ENCODE data around the gene MTHFD2L. TPM values are rescaled to one million over a fixed set of nuclear protein-coding genes. Genes with fewer than 3 reads are reported as not detected.

Gene MTHFD2L
- total and polyA plus RNA-seq, 10 of the 15 experiments (the other 5 are each of a cell fraction or from before 2014, with no cell fraction given): 4.8 to 25.4 (median 14.4) TPM

DNA sequence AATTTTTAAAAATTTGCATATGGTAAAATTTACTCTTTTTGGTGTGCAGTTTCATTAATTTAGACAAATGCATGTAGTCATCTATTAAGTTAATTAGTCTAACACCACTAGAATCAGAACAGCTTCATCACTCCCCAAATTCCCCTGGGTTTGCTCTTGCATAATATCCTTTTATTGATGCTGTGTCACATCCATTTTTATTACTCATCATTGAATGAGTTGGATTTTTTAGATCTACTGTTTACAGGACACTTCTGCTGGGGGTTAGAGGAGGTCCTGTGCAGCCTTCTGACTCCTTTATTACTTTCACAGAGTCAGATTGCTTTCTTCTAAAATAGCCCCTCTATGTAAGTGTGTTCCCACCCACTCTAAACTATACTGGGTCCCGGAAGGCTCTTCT, 65.9 kb downstream of the MTHFD2L start:
- intact Hi-C loops (cut with micrococcal nuclease; ENCODE audit: unreplicated experiment): no loop called here
- no peak for TF ChIP-seq SUPT20H (IDR thresholded peaks at IDR 0.05; ENCODE audit: borderline replicate concordance, control insufficient read depth, low read depth, low read length)
- TF ChIP-seq, protein P1, sequence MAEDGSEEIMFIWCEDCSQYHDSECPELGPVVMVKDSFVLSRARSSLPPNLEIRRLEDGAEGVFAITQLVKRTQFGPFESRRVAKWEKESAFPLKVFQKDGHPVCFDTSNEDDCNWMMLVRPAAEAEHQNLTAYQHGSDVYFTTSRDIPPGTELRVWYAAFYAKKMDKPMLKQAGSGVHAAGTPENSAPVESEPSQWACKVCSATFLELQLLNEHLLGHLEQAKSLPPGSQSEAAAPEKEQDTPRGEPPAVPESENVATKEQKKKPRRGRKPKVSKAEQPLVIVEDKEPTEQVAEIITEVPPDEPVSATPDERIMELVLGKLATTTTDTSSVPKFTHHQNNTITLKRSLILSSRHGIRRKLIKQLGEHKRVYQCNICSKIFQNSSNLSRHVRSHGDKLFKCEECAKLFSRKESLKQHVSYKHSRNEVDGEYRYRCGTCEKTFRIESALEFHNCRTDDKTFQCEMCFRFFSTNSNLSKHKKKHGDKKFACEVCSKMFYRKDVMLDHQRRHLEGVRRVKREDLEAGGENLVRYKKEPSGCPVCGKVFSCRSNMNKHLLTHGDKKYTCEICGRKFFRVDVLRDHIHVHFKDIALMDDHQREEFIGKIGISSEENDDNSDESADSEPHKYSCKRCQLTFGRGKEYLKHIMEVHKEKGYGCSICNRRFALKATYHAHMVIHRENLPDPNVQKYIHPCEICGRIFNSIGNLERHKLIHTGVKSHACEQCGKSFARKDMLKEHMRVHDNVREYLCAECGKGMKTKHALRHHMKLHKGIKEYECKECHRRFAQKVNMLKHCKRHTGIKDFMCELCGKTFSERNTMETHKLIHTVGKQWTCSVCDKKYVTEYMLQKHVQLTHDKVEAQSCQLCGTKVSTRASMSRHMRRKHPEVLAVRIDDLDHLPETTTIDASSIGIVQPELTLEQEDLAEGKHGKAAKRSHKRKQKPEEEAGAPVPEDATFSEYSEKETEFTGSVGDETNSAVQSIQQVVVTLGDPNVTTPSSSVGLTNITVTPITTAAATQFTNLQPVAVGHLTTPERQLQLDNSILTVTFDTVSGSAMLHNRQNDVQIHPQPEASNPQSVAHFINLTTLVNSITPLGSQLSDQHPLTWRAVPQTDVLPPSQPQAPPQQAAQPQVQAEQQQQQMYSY (CRISPR knock-in tag; IDR thresholded peaks at IDR 0.05): no peak
- TF ChIP-seq SREBF1 (IDR thresholded peaks at IDR 0.05; ENCODE audit: low read length): no peak
- TF ChIP-seq, protein P2, sequence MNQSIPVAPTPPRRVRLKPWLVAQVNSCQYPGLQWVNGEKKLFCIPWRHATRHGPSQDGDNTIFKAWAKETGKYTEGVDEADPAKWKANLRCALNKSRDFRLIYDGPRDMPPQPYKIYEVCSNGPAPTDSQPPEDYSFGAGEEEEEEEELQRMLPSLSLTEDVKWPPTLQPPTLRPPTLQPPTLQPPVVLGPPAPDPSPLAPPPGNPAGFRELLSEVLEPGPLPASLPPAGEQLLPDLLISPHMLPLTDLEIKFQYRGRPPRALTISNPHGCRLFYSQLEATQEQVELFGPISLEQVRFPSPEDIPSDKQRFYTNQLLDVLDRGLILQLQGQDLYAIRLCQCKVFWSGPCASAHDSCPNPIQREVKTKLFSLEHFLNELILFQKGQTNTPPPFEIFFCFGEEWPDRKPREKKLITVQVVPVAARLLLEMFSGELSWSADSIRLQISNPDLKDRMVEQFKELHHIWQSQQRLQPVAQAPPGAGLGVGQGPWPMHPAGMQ (IDR thresholded peaks at IDR 0.05; ENCODE audit: borderline replicate concordance): no peak
- TF ChIP-seq BHLHE40 (IDR thresholded peaks at IDR 0.05; ENCODE audit: borderline replicate concordance in 1 of 2, low read depth in 2 of 2, low read length in 1 of 2): no peak
- ChIA-PET SMC1A (ENCODE audit: uncharacterized antibody, unreplicated experiment) (no interaction called here), POLR2A (no interaction called here), CTCF (interaction anchor here (1.5 to 3.8 kb wide), 2 partner anchors 25 to 35 kb away, joined by 5 to 19 read pairs; no protein-coding TSS in a partner anchor), RAD21 (ENCODE audit: unreplicated experiment) (no interaction called here)
- no peak overlapping the region for H3K27ac ChIP-seq (ENCODE audit: control insufficient read depth, insufficient read depth)
- WGBS (ENCODE audit: insufficient coverage, insufficient replicate concordance, low lambda C conversion rate, missing lambda C conversion rate): 100% methylated on average over 1 of the region's 1 CpG
- no peak overlapping the region for H3K9ac ChIP-seq (ENCODE audit: control insufficient read depth, insufficient read depth, low read length)
- no peak overlapping the region for H3K4me2 ChIP-seq (ENCODE audit: control insufficient read depth, insufficient read depth)
- H3K79me2 ChIP-seq (ENCODE audit: control insufficient read depth, insufficient read depth, low read length): no peaks in the 10 kb centered on the region
- H3K4me3 ChIP-seq: no peak overlapping the region
- H2AFZ ChIP-seq (ENCODE audit: control insufficient read depth, low read depth, low read length): no peak overlapping the region
- no peaks in the 10 kb centered on the region for H3K4me1 ChIP-seq (ENCODE audit: control insufficient read depth, insufficient read depth, low read length)
- no peak for ATAC-seq
- no peak for FAIRE-seq
- no peaks in the 10 kb centered on the region for H3K27me3 ChIP-seq (replicated peaks in 1 of 2; ENCODE audit: control insufficient read depth in 2 of 2, insufficient read depth in 2 of 2, low read length in 1 of 2)
- in situ Hi-C loops (cut with MboI): no loop called here
- no TSS peak for BruUV-seq (replicated peaks)
- DNase-seq (ENCODE audit: low read depth, low spot score): no peak
- no peaks in the 10 kb centered on the region for H4K20me1 ChIP-seq (ENCODE audit: control insufficient read depth, insufficient read depth)
- no peaks in the 10 kb centered on the region for H3K9me3 ChIP-seq (replicated peaks; ENCODE audit: control insufficient read depth, insufficient read depth, low read length)
- H3K36me3 ChIP-seq (ENCODE audit: control insufficient read depth in 2 of 2, insufficient read depth in 2 of 2, low read length in 1 of 2): no peaks in the 10 kb centered on the region
